Stimulated activated naive CD4-positive, alpha-beta T cell treated with Interleukin-2 at 50 U/mL for 16 hours (primary cell): Measurements from ENCODE around the gene EZH1.

Experiments
- DNase-seq: peaks from one replicate; lab custom pipeline; 2025; lab: John Stamatoyannopoulos, UW

The EZH1 gene

DNA sequence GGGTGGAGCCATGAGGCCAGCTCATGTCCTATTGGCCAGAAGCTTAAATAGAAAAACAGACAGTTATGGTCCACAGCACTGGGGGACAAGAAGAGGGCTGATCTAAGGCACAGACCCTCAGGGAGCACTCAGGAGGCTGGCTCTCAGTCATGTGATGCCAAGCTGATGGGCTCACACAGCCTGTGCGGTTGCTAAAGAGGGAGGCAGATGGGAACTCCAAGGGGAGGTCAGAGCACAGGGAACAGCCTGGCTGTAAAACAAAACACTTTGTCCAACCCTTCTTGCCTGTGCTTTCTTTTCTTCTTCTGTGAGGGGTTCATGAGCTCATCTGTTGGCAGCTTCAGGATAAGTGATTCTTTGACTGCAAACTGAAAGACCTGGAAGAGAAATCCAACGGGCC, 35.3 kb downstream of the EZH1 start:
- no peak for DNase-seq

DNA sequence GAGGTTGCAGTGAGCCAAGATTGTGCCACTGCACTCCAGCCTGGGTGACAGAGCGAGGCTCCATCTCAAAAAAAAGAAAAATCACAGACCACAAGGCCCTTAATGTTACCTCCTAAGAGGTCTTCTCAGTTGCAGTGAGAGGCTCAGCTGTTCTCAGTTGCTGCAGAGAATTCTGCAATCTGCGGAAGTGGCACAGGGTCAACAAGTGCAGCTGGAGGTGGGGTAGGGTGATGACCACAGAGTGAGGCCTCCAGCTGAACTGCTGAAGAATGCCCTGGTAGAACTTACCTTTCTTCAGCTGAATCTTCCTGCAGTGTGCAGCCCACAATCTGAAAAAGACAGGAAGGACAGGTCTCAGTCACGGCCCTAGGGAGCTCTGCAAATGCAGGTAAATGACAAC, 36.3 kb downstream of the EZH1 start:
- no peak for DNase-seq

DNA sequence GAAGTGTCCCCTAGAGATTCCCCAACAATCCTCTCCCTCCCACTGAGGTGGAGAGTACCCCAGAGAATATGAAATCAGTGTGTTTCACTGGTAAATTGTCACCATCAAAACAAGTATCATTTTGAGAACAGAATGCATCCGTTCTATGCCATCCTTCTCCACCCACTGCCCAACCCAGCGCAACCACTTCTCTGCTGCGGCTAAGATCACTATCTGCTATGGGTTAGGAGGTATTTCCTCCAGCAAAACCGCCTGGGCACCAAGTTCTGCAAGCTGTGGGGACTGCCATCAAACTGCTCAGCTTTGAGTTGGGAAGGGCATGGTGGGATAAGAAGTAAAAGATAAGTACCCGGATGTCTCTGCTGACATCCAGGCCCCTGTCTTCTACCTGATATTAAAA, 38.1 kb downstream of the EZH1 start:
- peak; percentile 58 for DNase-seq

DNA sequence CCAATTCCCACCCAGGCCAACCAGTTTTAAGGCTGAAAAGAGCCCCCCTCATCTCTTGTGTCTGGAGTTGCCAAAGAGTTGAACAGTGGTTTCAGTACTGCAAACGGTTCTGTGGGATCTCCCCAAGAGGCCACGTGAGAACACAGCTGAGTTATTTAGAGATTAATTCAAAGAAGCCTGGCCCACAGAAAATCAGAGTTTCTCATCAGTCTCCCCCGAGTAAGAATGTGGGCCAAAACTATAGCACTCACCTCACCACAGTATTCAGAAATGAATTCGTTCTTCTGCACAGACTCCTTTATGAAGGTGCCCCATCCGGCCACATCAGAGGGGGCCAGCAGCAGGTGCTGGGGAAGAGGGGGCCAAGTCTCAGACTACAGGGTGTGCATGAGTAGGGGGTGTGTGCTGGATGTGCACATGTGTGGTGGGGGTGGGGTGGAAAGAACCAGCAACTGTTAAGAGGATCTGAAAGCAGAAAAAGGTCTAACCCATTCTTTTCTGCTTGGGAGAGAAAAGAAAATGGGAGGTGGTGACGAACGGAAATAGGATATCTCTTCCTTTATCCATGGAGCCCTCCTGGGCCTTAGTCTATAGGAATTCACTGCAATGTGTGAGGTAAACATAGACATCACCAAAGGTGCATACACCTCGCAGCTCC, 39.9 kb downstream of the EZH1 start:
- DNase-seq: peak; percentile 28

DNA sequence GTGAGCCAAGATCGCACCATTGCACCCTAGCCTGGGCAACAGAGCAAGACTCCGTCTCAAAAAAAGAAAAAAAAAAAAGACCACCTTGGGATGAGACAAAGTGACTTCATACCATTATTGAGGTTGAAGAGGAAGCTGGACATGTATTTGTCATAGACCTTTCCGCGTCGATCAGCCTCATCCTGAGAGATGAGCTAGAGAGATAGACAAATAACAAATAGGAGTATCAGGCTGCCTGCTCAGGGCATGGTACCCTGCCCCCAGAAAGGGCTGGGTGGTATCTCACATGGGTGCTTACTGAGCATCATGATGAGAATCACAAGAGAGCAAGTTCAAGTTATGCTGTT, 40.4 kb downstream of the EZH1 start:
- DNase-seq: no peak

DNA sequence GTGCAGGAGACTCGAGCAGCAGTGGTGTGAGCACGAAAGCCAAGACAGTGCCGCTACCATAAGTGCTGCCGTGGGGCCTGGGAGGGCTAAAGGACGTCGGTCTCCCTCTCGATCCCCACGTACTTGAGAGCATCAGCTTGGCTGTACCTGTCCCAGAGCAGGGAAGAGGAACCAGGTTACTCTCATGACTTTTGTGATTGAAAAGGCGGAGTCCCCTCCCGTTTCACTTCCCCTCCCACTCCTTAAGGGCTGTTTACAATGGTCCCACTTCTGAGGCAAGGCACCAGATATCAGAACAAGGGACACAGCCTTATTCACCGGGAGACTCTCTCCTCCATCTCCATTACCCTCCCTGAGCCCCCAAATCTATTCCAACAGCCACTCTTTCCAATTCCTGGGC, 42.4 kb downstream of the EZH1 start:
- no peak for DNase-seq

DNA sequence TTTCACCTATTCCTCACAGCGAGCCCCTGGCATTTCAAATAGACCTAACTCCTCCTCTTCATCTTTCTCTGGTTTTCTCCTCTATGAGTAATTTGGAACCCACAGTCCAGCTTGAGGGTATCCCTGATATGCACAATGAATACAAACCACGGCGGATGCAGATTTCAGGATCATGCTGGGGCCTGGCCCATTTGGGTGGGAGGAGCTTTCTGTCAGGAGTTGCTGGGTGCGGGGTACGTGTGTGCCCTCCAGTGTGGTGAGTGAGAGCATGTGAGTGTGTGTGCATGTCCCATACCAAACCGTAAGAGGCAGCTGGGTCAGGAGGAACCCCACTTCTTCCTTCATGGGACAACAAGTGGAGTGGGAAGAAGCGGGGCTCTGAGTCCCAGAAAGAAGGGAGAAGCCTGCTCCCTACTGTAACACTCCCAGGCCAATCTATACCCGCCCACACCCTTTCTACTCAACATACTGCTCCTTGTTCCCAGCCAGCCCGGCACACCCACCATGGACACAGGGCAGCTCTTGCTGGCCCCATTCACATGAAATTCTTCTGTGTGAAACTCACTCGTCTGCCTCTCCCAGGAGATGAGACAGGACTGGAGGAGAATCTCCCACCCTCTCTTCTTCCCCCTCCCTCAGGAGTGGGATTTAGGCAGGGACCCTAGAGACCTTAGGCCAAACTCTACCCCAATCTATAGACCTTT, 44.1 kb downstream of the EZH1 start:
- no peak for DNase-seq

DNA sequence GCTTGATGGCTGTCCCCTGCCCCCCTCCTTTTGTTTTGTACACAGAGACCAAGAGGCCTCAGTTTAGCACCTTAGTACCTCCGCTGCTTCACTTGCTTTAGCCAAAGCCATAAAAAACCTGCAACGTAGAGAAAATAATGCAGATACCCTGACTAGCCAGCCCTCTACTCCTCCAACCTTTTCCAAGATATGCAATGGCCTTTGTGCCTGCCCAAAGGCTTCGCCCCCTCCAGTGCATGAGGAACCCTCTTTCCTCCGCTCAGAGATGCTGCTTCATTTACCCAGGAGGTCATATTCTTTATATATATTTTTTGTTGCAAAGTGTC, 45.5 kb downstream of the EZH1 start:
- DNase-seq: no peak

DNA sequence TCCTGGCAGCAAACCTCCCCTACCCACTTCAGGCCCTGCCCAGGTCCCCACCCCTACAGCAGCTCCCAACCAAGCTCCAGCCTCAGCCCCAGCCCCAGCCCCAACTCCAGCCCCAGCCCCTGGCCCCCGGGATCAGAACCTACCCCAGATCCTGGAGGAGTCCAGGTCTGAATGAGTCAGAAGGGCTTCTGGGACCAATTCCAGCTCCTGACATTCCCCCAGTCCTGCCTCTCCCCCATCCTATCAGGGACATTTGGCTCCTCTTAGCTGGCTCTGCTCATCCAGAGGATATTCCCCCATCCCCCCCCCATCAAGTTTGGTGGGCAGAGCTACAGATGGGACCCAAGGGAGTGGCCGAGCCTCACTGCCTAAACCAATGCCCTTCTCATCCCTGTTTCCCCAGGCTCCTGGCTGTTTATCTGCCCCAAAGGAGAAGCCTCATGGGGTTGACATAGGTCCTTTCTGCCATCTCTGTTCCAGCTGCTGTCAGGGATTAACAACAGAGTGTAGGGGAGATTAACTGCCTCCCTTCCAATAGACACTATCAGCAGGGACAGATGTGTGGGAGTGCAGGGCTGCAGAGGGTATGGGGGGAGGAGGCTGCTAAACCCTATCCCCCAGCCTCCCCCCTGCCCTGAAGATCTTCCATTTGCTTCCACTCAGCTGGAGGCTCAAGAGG, 46.0 kb downstream of the EZH1 start:
- DNase-seq: no peak

DNA sequence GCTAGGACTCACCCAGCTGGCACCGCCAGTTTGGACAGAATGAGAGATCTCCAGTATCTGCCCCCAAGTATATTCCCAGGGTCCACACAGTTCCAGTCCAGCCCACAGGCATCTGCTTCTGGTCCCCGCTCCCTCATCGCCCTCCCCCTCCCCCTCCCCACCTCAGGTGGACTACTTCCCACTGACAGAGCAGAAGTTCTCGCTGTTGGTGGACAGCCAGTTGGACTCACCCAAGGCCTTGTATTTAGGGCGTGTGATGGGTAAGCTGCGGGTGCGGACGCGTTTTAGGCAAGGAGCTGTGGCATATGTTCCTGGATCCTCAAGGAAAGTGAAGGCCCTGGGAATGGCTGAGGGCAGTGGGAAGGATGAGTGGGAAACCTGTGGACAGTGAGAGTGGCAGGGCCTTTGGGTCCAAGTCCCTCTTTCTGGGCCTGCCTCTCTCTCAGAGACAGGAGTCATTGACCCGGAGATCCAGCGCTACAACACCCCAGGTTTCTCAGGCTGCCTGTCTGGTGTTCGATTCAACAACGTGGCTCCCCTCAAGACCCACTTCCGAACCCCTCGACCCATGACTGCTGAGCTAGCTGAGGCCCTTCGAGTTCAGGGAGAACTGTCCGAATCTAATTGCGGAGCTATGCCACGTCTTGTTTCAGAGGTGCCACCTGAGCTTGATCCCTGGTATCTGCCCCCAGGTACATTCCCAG, 47.6 kb downstream of the EZH1 start:
- DNase-seq: no peak

DNA sequence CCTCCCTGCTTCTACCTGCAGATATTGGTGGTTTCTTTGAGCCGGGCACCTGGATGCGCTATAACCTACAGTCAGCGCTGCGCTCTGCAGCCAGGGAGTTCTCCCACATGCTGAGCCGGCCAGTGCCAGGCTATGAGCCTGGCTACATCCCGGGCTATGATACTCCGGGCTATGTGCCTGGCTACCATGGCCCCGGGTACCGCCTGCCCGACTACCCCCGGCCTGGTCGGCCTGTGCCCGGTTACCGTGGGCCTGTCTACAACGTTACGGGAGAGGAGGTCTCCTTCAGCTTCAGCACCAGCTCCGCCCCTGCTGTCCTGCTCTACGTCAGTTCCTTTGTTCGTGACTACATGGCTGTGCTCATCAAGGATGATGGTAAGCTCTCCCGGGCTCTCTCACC, 49.3 kb downstream of the EZH1 start:
- DNase-seq: no peak

DNA sequence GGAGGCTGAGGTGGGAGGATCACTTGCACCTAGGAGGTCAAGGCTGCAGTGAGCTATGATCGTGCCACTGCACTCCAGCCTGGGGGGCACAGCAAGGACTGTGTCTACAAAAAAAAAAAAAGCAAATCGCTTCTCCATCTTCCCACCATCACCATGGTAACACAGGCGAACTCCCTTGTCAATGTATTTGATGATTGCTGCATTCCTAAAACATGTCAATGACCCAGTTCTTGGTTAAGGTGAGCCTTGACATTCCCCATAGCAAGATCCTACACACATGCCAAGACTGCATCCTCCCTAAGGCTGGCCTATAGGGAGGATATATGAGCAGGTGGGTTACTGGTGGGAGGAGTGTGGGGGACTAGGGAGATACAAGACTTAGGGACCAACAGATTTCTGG, 50.3 kb downstream of the EZH1 start:
- DNase-seq: no peak

DNA sequence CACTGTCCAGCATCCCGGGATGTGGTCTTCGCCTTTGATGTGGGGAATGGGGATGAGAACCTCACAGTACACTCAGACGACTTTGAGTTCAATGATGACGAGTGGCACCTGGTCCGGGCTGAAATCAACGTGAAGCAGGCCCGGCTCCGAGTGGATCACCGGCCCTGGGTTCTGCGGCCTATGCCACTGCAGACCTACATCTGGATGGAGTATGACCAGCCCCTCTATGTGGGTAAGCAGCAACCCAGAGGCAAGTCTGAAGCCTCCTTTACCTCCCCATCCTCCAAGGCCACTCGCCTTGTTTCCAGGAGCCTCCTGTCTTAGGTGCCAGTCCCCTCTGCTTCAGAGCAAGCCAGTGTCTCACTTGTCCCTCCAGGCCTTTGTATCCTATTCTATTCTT, 52.4 kb downstream of the EZH1 start:
- DNase-seq: no peak

DNA sequence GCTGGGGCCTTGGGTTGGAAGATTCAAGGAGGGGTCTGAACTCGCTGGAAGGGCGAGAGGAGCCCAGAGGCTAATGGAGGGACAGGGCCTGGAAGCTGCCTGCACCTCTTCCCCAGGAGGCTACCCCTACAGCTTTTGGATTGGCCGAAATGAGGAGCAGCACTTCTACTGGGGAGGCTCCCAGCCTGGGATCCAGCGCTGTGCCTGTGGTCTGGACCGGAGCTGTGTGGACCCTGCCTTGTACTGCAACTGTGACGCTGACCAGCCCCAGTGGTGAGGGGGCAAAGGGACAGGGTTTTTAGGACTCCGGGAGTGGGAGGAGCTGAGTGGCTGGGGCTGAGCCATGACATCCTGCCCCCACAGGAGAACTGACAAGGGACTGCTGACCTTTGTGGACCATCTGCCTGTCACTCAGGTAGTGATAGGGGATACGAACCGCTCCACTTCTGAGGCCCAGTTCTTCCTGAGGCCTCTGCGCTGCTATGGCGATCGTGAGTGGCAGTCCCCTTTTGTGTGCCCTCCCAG, 53.8 kb downstream of the EZH1 start:
- DNase-seq: no peak

DNA sequence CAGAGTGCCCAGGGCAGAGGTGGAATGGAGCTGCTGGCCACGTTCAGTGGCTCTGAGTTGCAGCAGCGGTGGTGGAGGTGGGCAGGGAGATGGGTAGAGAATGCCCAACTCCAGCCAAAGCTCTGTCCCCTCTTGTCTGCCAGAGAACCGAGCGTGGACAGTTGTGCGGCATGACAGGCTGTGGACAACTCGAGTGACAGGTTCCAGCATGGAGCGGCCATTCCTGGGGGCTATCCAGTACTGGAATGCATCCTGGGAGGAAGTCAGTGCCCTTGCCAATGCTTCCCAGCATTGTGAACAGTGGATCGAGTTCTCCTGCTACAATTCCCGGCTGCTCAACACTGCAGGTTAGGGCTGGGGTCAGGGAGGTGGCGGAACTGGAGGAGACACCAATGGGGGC, 54.2 kb downstream of the EZH1 start:
- DNase-seq: no peak

DNA sequence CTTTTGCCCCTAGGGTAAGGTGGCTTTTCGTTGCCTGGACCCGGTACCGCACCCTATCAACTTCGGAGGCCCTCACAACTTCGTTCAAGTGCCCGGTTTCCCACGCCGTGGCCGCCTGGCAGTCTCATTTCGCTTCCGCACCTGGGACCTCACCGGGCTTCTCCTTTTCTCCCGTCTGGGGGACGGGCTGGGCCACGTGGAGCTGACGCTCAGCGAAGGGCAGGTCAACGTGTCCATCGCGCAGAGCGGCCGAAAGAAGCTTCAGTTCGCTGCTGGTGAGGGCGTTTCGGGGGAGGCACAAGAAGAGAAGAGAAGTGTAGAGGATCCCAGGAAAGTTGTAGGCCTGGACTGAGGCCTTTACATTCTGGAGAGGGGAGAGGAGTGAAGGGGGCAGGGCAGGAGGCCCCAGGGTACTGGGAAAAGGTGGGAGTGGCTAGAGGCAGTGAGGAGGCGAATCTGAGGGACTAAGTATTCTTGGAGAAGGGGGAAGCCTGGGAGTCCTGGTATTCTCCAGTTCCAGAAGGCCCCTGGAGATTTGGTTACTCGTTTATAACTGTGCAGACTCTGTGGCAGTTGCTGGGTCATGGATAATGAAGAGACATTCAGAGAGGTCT, 57.0 kb downstream of the EZH1 start:
- DNase-seq: no peak

DNA sequence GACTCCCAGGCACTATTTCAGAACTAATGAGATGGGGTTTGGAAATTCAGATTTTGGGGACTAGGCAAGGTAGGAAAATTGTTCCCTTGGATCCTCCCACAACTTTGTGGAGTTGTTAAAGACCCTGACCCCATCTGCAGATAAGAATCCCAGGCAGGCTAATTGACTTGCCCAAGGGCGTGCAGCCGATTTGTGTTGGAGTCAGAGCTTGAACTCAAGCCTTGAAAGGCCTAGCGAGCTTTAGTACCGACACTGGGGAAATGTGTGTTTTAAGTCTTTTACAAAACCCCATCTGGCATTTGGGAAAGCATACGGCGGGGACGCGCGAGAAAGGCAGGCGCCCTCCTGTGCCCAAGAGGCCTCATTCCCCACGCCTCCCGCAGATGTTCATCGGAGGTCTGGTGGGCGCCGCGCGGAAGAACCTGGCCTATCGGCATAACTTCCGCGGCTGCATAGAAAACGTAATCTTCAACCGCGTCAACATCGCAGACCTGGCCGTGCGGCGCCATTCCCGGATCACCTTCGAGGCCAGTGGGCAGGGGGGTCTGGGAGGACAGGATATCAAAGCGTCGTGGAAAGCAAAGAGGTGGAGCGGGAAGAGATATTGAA, 58.2 kb downstream of the EZH1 start:
- no peak for DNase-seq

DNA sequence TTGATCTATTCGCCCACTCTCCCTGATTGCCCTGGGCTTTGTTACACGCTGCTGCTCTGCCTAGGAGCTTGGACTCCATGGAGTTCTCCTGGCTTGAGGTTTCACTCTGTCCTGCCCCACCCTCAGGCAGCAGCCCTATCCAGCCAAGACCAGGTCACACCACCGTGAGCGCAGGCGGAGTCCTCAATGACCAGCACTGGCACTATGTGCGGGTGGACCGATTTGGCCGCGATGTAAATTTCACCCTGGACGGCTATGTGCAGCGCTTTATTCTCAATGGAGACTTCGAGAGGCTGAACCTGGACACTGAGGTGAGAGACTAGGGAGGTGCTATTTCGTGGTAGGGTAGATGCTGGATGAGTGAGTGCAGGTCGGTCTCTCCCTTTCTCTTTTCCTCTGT, 59.0 kb downstream of the EZH1 start:
- no peak for DNase-seq

DNA sequence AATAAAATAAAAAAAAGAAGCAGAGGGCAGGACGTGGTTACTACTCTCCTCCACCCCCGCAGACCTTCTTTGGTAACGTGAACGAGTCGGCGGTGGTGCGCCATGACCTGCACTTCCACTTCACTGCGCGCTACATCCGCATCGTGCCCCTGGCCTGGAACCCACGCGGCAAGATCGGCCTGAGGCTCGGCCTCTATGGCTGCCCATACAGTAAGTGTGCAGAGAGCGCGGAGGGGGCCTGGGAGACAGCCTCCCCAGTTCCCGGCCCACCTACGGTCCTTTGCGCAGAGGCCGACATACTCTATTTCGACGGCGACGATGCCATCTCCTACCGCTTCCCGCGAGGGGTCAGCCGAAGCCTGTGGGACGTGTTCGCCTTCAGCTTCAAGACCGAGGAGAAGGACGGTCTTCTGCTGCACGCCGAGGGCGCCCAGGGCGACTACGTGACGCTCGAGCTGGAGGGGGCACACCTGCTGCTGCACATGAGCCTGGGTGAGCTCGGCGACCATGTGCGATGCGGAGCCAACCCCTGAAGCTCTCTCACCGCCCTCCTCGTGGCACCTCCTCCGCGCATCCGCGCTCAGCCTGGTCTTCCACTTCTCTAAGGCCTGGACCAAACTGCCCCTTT, 59.8 kb downstream of the EZH1 start:
- DNase-seq: no peak

DNA sequence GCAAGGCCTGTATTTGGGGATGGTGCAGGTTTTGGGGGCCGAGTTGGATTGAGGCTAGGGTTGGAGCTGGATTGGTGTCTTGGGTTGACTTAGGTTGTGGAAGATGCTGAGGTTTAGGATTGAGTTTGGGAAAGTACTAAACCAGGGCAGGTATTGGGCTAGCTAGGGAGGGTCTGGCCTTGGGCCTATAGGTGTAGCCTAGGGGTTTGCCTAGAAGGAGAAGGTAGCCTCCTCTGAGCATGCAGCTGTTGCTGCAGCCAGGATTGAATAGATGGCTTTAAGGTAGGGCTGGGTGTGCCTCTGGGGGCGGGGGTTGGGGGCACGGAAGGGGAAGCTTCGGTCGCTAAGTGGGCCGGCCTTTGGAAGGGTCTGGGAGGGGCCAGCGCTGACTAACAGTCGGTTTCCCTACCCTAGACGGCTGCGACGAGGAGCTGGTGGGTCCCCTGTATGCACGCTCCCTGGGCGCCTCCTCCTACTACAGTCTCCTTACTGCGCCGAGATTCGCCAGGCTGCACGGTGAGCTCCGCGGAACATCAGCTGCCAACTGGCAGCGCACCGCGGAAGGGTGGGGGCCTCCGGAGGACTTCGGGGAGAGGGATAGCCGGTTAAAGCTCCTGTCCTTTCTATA, 61.3 kb downstream of the EZH1 start:
- DNase-seq: no peak
